ENCODE results near the gene CES2. TPM values are rescaled to one million over a fixed set of nuclear protein-coding genes. Genes with fewer than 3 reads are reported as not detected.
A peak's percentile ranks its signal among the peaks of the same experiment; 100 is the strongest.

The CES2 gene
- total and polyA plus RNA-seq, 7 donors, result 21.8 to 163 (median 25.5) TPM

DNA sequence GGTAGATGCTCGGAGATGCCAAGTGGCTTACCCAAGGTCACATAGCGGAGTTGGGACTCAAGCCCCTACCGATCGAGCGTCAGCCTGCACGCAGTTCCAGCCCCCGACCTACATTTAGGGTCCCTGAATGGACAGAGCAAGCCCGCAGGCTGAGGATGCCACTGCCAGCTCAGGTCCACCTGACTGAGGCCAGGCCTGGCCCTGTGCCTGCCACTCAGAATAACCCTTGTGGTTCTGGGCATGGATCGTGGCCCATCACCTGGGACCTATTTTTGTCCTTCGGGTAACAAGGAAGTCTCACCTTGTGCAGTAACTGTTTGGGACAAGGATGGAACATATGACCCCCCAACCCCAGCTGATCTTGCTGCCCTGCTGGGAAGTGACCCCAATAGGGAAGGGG lies 33.7 kb upstream of the CES2 start:
- H3K36me3 ChIP-seq, result no peaks in the 10 kb centered on the region
- H3K4me3 ChIP-seq, result no peak overlapping the region
- peak overlapping the region; percentile 84 to 96 (median 90) for H3K27ac ChIP-seq
- TF ChIP-seq, protein P1, sequence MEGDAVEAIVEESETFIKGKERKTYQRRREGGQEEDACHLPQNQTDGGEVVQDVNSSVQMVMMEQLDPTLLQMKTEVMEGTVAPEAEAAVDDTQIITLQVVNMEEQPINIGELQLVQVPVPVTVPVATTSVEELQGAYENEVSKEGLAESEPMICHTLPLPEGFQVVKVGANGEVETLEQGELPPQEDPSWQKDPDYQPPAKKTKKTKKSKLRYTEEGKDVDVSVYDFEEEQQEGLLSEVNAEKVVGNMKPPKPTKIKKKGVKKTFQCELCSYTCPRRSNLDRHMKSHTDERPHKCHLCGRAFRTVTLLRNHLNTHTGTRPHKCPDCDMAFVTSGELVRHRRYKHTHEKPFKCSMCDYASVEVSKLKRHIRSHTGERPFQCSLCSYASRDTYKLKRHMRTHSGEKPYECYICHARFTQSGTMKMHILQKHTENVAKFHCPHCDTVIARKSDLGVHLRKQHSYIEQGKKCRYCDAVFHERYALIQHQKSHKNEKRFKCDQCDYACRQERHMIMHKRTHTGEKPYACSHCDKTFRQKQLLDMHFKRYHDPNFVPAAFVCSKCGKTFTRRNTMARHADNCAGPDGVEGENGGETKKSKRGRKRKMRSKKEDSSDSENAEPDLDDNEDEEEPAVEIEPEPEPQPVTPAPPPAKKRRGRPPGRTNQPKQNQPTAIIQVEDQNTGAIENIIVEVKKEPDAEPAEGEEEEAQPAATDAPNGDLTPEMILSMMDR (IDR thresholded peaks at IDR 0.05), result no peak
- no peak for TF ChIP-seq POLR2AphosphoS5 (IDR thresholded peaks at IDR 0.05)
- no peak for TF ChIP-seq EP300 (IDR thresholded peaks at IDR 0.05)
- no peak for TF ChIP-seq POLR2A (IDR thresholded peaks at IDR 0.05)
- intact Hi-C loops (cut with DNase I), result no loop called here
- DNase-seq, result peak; percentile 66
- 89 to 95% methylated on average over 10 of the region's 10 CpGs for WGBS, 2 donors
- no peaks in the 10 kb centered on the region for H3K27me3 ChIP-seq
- H3K4me1 ChIP-seq, result peaks cover 0 to 88% (median 85%) of the 10 kb centered on the region in 4 donors
- H3K9me3 ChIP-seq, result no peaks in the 10 kb centered on the region

DNA sequence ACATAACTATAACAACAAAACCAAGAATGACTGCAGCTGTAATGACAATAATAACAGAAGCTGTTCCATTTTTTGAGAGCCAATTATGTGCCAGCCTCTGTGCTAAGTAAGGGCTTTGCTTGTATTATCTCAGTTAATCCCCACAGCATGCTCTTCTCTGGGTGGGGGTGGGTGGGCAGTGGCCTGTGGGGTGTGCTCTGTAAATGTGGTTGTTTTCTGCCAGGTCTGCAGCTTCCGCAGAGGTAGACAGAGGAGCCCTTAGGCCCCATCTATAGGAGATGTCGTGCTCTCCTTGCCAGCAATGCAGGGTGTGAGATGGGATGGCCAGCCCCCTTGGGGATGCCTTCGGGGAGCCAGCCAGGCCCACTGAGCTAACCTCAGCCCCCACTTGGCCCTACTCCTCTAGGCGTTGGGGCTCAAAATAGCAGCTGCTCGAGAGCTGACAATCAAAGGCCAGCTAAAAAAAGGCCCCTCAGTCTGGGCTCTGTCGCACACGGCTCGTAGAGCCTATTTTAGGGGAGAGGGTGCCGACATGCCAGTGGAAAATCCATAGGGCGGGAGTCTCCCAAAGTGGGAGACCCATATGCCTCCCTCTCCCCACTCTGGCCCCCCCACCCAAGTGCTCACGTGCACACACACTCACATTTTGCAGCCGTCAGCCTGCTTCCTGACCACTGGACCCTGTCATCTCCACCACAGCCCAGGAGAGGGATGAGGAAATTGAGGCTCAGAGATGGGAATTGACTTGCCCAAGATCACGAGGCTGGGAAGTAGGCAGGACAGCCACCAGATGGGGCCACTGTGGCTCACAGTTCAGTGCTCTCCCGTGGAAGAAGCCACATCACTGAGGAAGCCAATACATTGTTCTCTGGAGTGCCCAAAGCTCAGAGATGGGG lies 32.4 kb upstream of the CES2 start:
- intact Hi-C loops (cut with DNase I), result no loop called here
- WGBS, 2 donors, result 75 to 84% methylated on average over 14 of the region's 14 CpGs

DNA sequence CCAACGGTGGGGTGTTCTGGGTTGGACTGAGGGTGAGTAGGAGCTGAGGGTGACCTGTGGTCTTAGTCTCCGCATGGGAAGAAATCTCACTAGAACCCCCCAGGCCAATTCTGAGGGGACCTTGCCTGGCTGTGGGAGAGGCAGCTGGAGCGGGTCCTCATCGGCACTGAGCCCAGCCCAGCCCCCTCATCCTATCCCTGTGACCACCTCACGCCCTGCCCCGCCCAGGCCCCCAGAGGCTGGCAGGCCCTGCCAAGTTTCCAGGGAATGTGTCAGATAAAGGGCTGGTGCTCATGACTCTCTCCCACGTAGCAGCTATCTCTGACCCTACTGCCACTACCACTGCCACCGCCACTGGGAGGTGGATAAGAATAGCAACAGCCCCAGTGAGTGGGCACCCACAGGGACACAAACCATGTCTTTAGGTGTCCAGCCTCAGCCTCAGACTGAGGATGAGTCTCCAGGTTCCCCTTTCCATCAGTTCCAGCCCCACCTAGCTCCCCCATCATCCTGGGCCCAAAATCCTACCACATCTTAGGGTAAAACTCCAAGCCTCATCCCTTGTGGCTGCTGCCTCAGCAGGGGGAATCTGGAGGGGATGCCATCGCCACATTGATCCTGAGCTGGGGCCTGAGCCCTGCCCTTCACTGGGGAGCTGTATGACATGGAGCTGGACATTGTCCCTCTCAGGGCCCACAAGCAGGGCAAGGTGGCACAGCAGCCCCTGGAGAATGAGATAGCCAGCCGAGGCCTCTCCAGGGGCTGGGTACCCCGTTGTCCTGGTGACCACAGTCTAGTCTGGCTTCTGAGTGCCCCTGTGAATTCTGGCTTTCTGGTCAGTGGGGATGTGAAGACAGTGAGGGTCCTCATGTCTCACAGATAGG lies 31.5 kb upstream of the CES2 start:
- WGBS, 2 donors, result 72 to 78% methylated on average over 11 of the region's 11 CpGs
- H3K4me1 ChIP-seq, result peaks cover 0 to 75% (median 74%) of the 10 kb centered on the region in 4 donors
- intact Hi-C loops (cut with DNase I), result no loop called here

More for the DNA sequence above, 32.4 kb upstream of the CES2 start:
- DNase-seq, result no peak
- Histone ChIP-seq H3K36me3 (no peaks in the 10 kb centered on the region), H3K4me3 (no peak overlapping the region), H3K27ac (peak overlapping the region; percentile 84 to 96 (median 90)), H3K4me1 (peaks cover 0 to 84% (median 82%) of the 10 kb centered on the region in 4 donors), H3K27me3 (no peaks in the 10 kb centered on the region), H3K9me3 (no peaks in the 10 kb centered on the region)
- TF ChIP-seq EP300 (IDR thresholded peaks at IDR 0.05), result no peak
- TF ChIP-seq POLR2A (IDR thresholded peaks at IDR 0.05), result no peak
- no peak for TF ChIP-seq POLR2AphosphoS5 (IDR thresholded peaks at IDR 0.05)
- TF ChIP-seq, protein P1 (IDR thresholded peaks at IDR 0.05), result no peak

DNA sequence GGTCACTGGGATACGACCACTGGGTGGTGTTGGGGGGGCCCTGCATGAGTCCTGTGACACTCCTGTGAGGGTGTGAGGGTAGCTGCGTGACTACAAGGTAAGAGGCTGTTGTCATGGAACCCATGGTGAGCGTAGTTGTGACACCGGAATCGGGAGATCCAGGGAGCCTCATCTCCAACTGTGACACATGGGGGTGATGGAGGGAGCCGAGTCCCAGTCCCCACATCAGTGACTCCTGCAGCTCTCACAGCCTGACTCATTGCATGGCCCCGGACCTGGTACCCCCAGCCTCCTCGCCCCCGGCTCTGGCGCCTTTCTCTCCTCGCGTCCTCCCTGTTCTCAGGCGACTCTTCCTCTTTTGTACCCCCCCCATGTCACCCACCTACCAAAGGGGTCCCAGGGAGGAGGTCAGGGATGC lies 30.9 kb upstream of the CES2 start:
- peak overlapping the region; percentile 84 to 96 (median 90) for H3K27ac ChIP-seq
- 93% methylated on average over 13 of the region's 13 CpGs for WGBS, 2 donors
- no peak for DNase-seq
- H3K4me3 ChIP-seq, result peak overlapping the region in 2 of 4 donors; percentile 11 to 34
- no peak for TF ChIP-seq EP300 (IDR thresholded peaks at IDR 0.05)
- no peak for TF ChIP-seq POLR2A (IDR thresholded peaks at IDR 0.05)
- no peak for TF ChIP-seq POLR2AphosphoS5 (IDR thresholded peaks at IDR 0.05)
- TF ChIP-seq, protein P1 (IDR thresholded peaks at IDR 0.05), result no peak
- no peaks in the 10 kb centered on the region for H3K36me3 ChIP-seq
- peaks cover 0 to 69% (median 67%) of the 10 kb centered on the region in 4 donors for H3K4me1 ChIP-seq
- no peaks in the 10 kb centered on the region for H3K9me3 ChIP-seq
- intact Hi-C loops (cut with DNase I), result no loop called here
- no peaks in the 10 kb centered on the region for H3K27me3 ChIP-seq

More for the DNA sequence above, 31.5 kb upstream of the CES2 start:
- Histone ChIP-seq H3K4me3 (no peak overlapping the region), H3K9me3 (no peaks in the 10 kb centered on the region), H3K27me3 (no peaks in the 10 kb centered on the region), H3K27ac (peak overlapping the region; percentile 84 to 96 (median 90)), H3K36me3 (no peaks in the 10 kb centered on the region)
- TF ChIP-seq, protein P1 (IDR thresholded peaks at IDR 0.05), result no peak
- no peak for TF ChIP-seq POLR2AphosphoS5 (IDR thresholded peaks at IDR 0.05)
- no peak for TF ChIP-seq POLR2A (IDR thresholded peaks at IDR 0.05)
- TF ChIP-seq EP300 (IDR thresholded peaks at IDR 0.05), result no peak
- DNase-seq, result no peak

Measured in sigmoid colon (tissue), 7 donors.